Dendritic cell treated with granulocyte-macrophage colony-stimulating factor and Interleukin-4, amounts not matched to agents 40 ng/mL and 50 ng/mL, for 4 days (primary cell): ENCODE results near the gene MICAL3.
A peak's percentile ranks its signal among the peaks of the same experiment; 100 is the strongest.
"Not testable (repeated sequence)": the region's sequence is repeated elsewhere in the genome, so short reads cannot be mapped to it uniquely, and the experiment has no call there.

ENCODE experiments used
- H3K27ac Mint-ChIP-seq: one replicate; pipeline ENCODE4 v1.8.0; 2022; ENCODE audit warnings: mild to moderate bottlenecking, mixed read lengths
- H3K27me3 Mint-ChIP-seq: one replicate; pipeline ENCODE4 v1.8.0; 2022; ENCODE audit warnings: mild to moderate bottlenecking, mixed read lengths
- H3K36me3 Mint-ChIP-seq: one replicate; pipeline ENCODE4 v1.8.0; 2022; ENCODE audit warnings: low read depth, mixed read lengths
- H3K4me1 Mint-ChIP-seq: one replicate; pipeline ENCODE4 v1.8.0; 2022; ENCODE audit warnings: low read depth, mixed read lengths
- H3K4me3 Mint-ChIP-seq: one replicate; pipeline ENCODE4 v1.8.0; 2022; ENCODE audit warnings: mild to moderate bottlenecking, moderate library complexity, mixed read lengths
- H3K9me3 Mint-ChIP-seq: one replicate; pipeline ENCODE4 v1.8.0; 2022; ENCODE audit warnings: mixed read lengths
- intact Hi-C: fragments of 100-400 bp; cut with micrococcal nuclease; formaldehyde crosslinking; loops from one replicate; pipeline ENCODE4 v1.15.0; 2022

Gene MICAL3

GRCh38 chr22:18008136-18008535, 16.2 kb downstream of the MICAL3 start:
- H3K4me1 Mint-ChIP-seq, result no peaks in the 10 kb centered on the region
- no peak overlapping the region for H3K4me3 Mint-ChIP-seq
- intact Hi-C loops, result no loop called here
- peaks cover 8% of the 10 kb centered on the region for H3K27me3 Mint-ChIP-seq
- H3K9me3 Mint-ChIP-seq, result no peaks in the 10 kb centered on the region
- H3K36me3 Mint-ChIP-seq, result no peaks in the 10 kb centered on the region
- H3K27ac Mint-ChIP-seq, result no peak overlapping the region

GRCh38 chr22:18005201-18005926, 19.0 kb downstream of the MICAL3 start:
- no peaks in the 10 kb centered on the region for H3K36me3 Mint-ChIP-seq
- intact Hi-C loops, result no loop called here
- no peak overlapping the region for H3K27ac Mint-ChIP-seq
- H3K27me3 Mint-ChIP-seq, result peaks cover 30% of the 10 kb centered on the region
- no peak overlapping the region for H3K4me3 Mint-ChIP-seq
- H3K4me1 Mint-ChIP-seq, result peaks cover 7% of the 10 kb centered on the region
- no peaks in the 10 kb centered on the region for H3K9me3 Mint-ChIP-seq

DNA sequence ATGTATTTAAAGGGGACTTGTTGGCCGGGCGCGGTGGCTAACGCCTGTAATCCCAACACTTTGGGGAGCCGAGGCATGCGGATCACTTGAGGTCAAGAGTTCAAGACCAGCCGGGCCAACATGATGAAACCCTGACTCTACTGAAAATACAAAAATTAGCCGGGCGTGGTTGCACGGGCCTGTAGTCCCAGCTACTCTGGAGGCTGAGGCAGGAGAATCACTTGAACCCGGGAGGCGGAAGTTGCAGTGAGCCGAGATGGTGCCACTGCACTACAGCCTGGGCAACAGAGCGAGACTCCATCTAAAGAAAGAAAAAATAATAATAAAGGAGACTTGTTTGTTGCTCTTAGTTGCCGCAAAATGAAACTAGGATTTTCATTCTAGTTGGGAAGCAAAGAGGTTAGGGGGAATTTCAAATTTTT, 22.5 kb downstream of the MICAL3 start:
- H3K9me3 Mint-ChIP-seq, H3K36me3 Mint-ChIP-seq: not testable (repeated sequence)
- Mint-ChIP-seq H3K4me3 (peak overlapping the region; percentile 80), H3K4me1 (peaks cover 13% of the 10 kb centered on the region), H3K27ac (peak overlapping the region; percentile 86), H3K27me3 (peaks cover 48% of the 10 kb centered on the region)
- intact Hi-C loops, result loop anchor here (5.0 kb wide), 1 partner anchor 75 kb away; the partner anchor contains the start of gene PEX26

DNA sequence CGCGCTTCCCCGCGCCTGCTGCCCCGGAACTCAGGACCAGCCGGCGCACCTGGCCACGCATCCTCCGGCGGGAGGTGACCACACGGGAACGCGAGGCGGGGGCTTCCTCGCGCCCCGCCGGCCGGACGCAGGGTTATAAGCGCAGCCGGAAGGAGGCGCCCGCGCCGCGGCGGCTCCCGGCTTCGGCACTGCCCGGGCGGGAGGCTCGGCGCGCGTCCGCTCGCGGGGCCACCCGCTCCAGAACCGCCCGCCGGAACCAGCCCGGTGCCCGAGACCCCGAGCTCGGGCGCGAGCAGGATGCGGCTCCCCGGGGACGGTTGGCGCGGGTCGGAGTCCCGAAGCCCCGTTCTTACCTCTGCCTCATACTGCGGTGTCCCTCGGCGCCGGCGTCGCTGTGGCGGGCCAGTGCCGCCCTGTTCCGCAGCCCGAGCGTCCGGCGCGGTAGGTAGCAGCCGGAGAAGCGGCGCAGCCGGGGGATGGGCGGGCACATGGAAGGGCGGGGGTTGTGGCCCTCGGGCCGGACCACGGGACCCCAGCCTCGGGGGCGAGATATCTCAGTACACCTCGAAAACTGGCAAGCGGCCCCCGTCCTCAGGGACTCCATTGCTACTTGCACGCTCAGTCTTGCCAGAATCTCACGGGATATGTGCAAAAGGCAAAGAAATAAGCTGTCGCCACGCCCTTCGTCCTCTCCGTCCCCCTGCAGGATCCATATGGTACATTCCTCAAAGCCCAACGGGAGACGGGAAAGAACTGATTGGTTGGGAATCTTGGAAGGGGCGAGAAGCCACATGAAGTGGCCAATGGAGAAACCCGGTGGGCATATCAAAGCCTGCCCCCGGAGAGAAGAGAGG, 23.1 kb downstream of the MICAL3 start:
- H3K36me3 Mint-ChIP-seq, result no peaks in the 10 kb centered on the region
- no peaks in the 10 kb centered on the region for H3K9me3 Mint-ChIP-seq
- H3K4me3 Mint-ChIP-seq, result peak overlapping the region; percentile 80
- peak overlapping the region; percentile 86 for H3K27ac Mint-ChIP-seq
- peaks cover 18% of the 10 kb centered on the region for H3K4me1 Mint-ChIP-seq
- H3K27me3 Mint-ChIP-seq, result peaks cover 48% of the 10 kb centered on the region
- intact Hi-C loops, result loop anchor here (5.0 kb wide), 1 partner anchor 76 kb away; the partner anchor contains the start of gene PEX26

- intact Hi-C loops, result loop anchor here (5.0 kb wide), 1 partner anchor 77 kb away; the partner anchor contains the start of gene PEX26
- Mint-ChIP-seq H3K9me3 (no peaks in the 10 kb centered on the region), H3K4me3 (peak overlapping the region; percentile 80), H3K4me1 (peaks cover 19% of the 10 kb centered on the region), H3K27me3 (peaks cover 45% of the 10 kb centered on the region), H3K36me3 (no peaks in the 10 kb centered on the region), H3K27ac (no peak overlapping the region)
Measured at GRCh38 chr22:18000441-18001039, 23.8 kb downstream of the MICAL3 start.

GRCh38 chr22:17999851-18000250, 24.5 kb downstream of the MICAL3 start:
- Mint-ChIP-seq H3K27ac (no peak overlapping the region), H3K4me1 (peaks cover 19% of the 10 kb centered on the region), H3K27me3 (peaks cover 45% of the 10 kb centered on the region), H3K36me3 (no peaks in the 10 kb centered on the region), H3K9me3 (no peaks in the 10 kb centered on the region), H3K4me3 (no peak overlapping the region)
- intact Hi-C loops, result loop anchor here (5.0 kb wide), 1 partner anchor 77 kb away; the partner anchor contains the start of gene PEX26

GRCh38 chr22:17998913-17999312, 25.4 kb downstream of the MICAL3 start:
- Mint-ChIP-seq H3K4me3 (no peak overlapping the region), H3K27me3 (peaks cover 45% of the 10 kb centered on the region), H3K9me3 (no peaks in the 10 kb centered on the region), H3K27ac (no peak overlapping the region), H3K4me1 (peaks cover 19% of the 10 kb centered on the region), H3K36me3 (no peaks in the 10 kb centered on the region)
- intact Hi-C loops, result no loop called here

DNA sequence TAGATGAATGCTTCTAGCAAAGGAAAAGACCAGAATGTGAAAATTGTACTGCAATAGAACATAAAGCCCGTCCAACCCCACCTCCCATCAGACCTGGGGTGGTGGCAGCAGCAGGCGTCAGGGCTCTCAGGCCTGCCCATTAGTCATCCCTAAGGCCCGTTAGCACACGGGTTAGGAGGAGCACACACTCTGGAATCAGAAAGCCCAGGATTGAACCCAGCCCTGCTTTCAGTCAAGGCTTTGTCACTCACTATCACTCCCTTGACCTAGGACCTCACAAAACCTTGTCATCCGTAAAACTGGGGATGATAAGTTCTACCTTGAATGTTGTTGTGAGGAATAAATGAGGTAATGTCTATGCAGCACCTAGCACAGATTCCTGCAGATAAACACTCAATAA, 26.9 kb downstream of the MICAL3 start:
- Mint-ChIP-seq H3K36me3 (no peaks in the 10 kb centered on the region), H3K9me3 (no peaks in the 10 kb centered on the region), H3K27me3 (peaks cover 35% of the 10 kb centered on the region), H3K27ac (no peak overlapping the region), H3K4me1 (peaks cover 19% of the 10 kb centered on the region), H3K4me3 (no peak overlapping the region)
- intact Hi-C loops, result no loop called here

DNA sequence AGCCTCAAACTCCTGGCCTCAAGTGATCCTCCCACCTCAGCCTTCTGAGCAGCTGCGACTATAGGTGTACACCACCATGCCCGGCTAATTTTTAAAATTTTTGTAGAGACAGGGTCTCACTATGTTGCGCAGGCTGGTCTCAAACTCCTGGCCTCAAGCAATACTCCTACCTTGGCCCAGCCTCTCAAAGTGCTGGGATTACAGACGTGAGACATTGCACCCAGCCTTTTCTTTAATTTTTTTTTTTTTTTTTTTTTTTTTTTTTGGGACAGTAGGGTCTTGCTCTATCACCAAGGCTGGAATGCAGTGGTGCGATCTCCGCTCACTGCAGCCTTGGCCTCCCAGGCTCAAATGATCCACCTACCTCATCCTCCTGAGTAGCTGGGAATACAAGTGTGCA, 29.1 kb downstream of the MICAL3 start:
- H3K36me3 Mint-ChIP-seq, intact Hi-C loops, H3K4me3 Mint-ChIP-seq, H3K27ac Mint-ChIP-seq, H3K9me3 Mint-ChIP-seq, H3K4me1 Mint-ChIP-seq: not testable (repeated sequence)
- peaks cover 17% of the 10 kb centered on the region for H3K27me3 Mint-ChIP-seq

DNA sequence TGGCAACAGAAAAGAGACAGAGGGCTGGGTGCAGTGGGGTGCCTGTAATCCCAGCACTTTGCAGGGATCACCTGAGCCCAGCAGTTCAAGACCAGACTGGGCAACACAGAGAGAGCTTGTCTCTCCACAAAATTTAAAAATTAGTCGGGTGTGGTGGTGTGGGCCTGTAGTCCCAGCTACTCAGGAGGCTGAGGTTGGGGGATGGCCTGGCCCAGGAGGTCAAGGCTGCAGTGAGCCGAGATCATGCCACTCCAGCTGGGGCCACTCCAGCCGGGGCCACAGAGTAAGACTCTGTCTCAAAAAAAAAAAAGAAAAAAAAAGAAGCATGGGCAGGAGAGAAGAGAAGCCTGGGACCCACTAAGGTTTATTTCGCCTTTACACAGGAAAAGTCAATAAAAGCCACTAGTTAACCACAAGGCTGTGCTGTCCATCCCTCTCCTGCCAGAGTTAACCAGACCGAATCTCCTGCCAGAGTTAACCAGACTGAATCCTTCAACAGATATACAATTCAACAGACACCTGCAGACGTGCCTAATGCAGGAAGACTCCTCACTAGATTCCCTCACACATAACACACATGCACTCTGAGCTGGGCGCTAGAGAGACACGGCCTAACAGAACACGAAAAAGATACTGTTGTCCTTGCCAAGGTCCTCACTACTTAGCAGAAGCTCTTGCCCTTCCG, 29.8 kb downstream of the MICAL3 start:
- H3K36me3 Mint-ChIP-seq, result no peaks in the 10 kb centered on the region

GRCh38 chr22:17992976-17993375, 31.4 kb downstream of the MICAL3 start:
- intact Hi-C loops, H3K36me3 Mint-ChIP-seq, H3K27ac Mint-ChIP-seq, H3K4me3 Mint-ChIP-seq, H3K4me1 Mint-ChIP-seq, H3K27me3 Mint-ChIP-seq, H3K9me3 Mint-ChIP-seq: not testable (repeated sequence)

More for the DNA sequence above, 29.8 kb downstream of the MICAL3 start:
- Mint-ChIP-seq H3K27me3 (peaks cover 10% of the 10 kb centered on the region), H3K4me3 (no peak overlapping the region), H3K4me1 (peaks cover 5% of the 10 kb centered on the region), H3K27ac (no peak overlapping the region), H3K9me3 (no peaks in the 10 kb centered on the region)
- intact Hi-C loops, result no loop called here

GRCh38 chr22:17991992-17992391, 32.4 kb downstream of the MICAL3 start:
- H3K4me3 Mint-ChIP-seq, H3K9me3 Mint-ChIP-seq, H3K4me1 Mint-ChIP-seq, H3K27me3 Mint-ChIP-seq, intact Hi-C loops, H3K27ac Mint-ChIP-seq, H3K36me3 Mint-ChIP-seq: not testable (repeated sequence)

DNA sequence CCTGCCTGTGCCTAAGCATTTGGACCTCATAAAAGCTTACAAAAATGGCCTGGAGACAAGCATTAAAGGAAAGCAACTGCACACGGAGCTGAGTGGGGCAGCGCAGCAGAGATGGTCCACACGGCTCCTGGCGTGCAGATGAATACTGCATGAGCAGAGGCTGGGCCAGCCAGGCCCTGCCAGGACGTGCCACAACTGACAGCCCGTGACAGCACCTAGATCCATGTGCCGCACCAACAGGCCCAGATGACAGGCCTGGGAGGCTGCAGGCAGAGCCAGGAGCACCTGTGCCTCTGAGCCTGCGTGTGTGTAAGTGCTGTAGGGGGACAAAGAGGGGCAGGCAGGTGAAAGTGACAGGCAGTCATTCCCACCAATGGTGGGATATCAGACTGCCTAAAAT, 33.4 kb downstream of the MICAL3 start:
- H3K36me3 Mint-ChIP-seq, result no peaks in the 10 kb centered on the region
- no peaks in the 10 kb centered on the region for H3K27me3 Mint-ChIP-seq
- H3K9me3 Mint-ChIP-seq, result no peaks in the 10 kb centered on the region
- H3K4me3 Mint-ChIP-seq, result no peak overlapping the region
- H3K27ac Mint-ChIP-seq, result no peak overlapping the region
- intact Hi-C loops, result no loop called here
- no peaks in the 10 kb centered on the region for H3K4me1 Mint-ChIP-seq
